Measurements from ENCODE around the gene TFPI.
A peak's percentile ranks its signal among the peaks of the same experiment; 100 is the strongest.
"Not testable (repeated sequence)": the region's sequence is repeated elsewhere in the genome, so short reads cannot be mapped to it uniquely, and the experiment has no call there.

Gene TFPI

GRCh38 chr2:187528042-187528441 lies 26.2 kb downstream of the TFPI start:
- DNase-seq (ENCODE audit: low read depth, low spot score) = no peak

- DNase-seq (ENCODE audit: low read depth, low spot score) = peak; percentile 53
These were observed 27.0 kb downstream of the TFPI start for GRCh38 chr2:187527262-187527661.

GRCh38 chr2:187526792-187527191 lies 27.4 kb downstream of the TFPI start:
- no peak for DNase-seq (ENCODE audit: low read depth, low spot score)

- DNase-seq (ENCODE audit: low read depth, low spot score) = no peak
These were observed 28.9 kb downstream of the TFPI start for GRCh38 chr2:187525163-187525900.

- no peak for DNase-seq (ENCODE audit: low read depth, low spot score)
These were observed 30.9 kb downstream of the TFPI start for GRCh38 chr2:187523325-187523724.

GRCh38 chr2:187520121-187520624 lies 34.1 kb downstream of the TFPI start:
- DNase-seq (ENCODE audit: low read depth, low spot score) = no peak

GRCh38 chr2:187519419-187520120 lies 34.7 kb downstream of the TFPI start:
- no peak for DNase-seq (ENCODE audit: low read depth, low spot score)

- DNase-seq (ENCODE audit: low read depth, low spot score) = not testable (repeated sequence)
These were observed 36.4 kb downstream of the TFPI start for GRCh38 chr2:187517750-187518361.

- DNase-seq (ENCODE audit: low read depth, low spot score) = not testable (repeated sequence)
These were observed 37.4 kb downstream of the TFPI start for GRCh38 chr2:187516630-187517510.

GRCh38 chr2:187514930-187515329 lies 39.3 kb downstream of the TFPI start:
- no peak for DNase-seq (ENCODE audit: low read depth, low spot score)

- DNase-seq (ENCODE audit: low read depth, low spot score) = not testable (repeated sequence)
These were observed 39.9 kb downstream of the TFPI start for GRCh38 chr2:187514235-187514829.

- not testable (repeated sequence) for DNase-seq (ENCODE audit: low read depth, low spot score)
These were observed 40.6 kb downstream of the TFPI start for GRCh38 chr2:187513460-187514234.

- DNase-seq (ENCODE audit: low read depth, low spot score) = no peak
These were observed 42.6 kb downstream of the TFPI start for GRCh38 chr2:187511356-187512315.

GRCh38 chr2:187510419-187511355 lies 43.5 kb downstream of the TFPI start:
- not testable (repeated sequence) for DNase-seq (ENCODE audit: low read depth, low spot score)

GRCh38 chr2:187509667-187510417 lies 44.4 kb downstream of the TFPI start:
- no peak for DNase-seq (ENCODE audit: low read depth, low spot score)

- no peak for DNase-seq (ENCODE audit: low read depth, low spot score)
These were observed 47.8 kb downstream of the TFPI start for GRCh38 chr2:187506416-187506815.

GRCh38 chr2:187505065-187505672 lies 49.1 kb downstream of the TFPI start:
- no peak for DNase-seq (ENCODE audit: low read depth, low spot score)
